GM03348 (cell line): ENCODE measurements around the gene SMIM10L2A.
"Not testable (repeated sequence)": the region's sequence is repeated elsewhere in the genome, so short reads cannot be mapped to it uniquely, and the experiment has no call there.

Source experiments
- DNase-seq: peaks from one replicate; pipeline ENCODE4 v3.0.0; 2012; ENCODE audit warnings: low spot score

The SMIM10L2A gene

DNA sequence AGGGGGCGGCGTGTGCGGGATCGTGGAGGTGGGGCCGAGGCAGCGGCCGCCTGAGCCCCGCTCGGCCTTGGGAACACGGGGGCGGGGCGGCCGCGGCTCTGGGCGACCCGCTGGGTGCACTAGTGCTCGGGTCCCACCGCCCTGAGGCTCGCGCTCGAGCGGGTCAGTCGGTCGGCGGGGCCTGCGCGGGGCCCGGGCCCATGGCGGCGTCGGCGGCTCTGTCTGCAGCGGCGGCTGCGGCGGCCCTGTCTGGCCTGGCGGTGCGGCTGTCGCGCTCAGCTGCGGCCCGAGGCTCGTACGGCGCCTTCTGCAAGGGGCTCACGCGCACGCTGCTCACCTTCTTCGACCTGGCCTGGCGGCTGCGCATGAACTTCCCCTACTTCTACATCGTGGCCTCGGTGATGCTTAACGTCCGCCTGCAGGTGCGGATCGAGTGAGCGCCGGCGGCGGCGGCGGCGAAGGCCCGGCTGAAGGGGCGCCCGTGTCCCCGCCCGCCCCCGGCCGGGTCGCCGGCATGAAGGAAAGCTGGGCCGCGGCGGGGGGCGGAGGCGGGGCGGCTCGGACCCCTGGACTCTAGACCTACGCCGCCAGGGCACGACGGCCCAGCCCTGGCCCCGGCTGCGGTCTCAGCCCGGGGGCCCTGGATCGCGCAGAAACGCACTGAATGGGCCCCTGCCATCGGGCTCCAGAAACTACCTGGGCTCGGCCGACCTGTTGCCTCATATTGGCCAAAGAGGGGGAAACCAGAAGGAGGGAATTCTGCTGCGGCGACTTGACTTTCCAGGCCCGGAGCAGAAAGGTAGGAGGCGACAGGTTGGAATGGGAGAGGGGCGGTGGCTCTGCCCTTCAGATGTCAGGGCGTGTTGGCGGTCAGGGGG is at the start of gene SMIM10L2A:
Gene SMIM10L2A (plus strand): TSS at position 13 of the 878 bp plus-strand sequence. CDS start 188 bp downstream, at position 201.
- no peak for DNase-seq

DNA sequence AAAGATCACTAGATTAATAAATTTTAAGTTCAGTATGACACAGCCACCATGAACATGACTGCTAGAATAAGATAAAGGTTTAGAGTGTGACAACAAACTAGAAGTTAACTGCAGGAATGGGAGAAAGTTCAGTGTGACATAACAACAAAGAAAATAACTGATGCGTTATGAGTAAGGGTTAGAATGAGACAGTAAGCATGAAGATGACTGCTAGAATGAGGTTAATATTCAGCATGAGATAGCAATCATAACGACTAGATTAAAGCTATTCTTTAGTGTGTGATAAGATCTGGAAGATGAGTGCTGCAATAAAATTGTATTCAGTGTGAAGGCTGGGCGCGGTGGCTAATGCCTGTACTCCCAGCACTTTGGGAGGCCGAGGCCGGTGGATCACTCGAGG is 48.4 kb upstream of the SMIM10L2A start:
- DNase-seq = no peak

DNA sequence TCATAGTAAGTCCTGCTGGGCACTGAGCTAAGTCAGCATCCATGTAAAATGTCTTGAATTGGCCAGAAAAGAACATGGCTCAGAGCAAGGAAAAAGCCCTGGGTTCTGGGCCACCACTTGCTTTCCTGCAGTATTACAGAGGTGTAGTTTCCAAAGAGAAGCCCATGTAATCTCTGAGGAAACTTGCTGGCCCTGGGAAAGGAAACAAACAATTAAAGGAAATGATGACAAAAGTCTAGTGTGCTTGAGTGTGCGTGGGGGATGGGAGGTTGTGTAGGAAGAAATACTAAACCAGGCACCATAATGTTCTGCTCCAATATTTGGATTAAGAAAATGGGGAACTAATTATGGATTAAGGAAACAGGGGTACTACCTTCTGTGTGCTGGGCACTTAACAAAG is 39.5 kb upstream of the SMIM10L2A start:
- no peak for DNase-seq

DNA sequence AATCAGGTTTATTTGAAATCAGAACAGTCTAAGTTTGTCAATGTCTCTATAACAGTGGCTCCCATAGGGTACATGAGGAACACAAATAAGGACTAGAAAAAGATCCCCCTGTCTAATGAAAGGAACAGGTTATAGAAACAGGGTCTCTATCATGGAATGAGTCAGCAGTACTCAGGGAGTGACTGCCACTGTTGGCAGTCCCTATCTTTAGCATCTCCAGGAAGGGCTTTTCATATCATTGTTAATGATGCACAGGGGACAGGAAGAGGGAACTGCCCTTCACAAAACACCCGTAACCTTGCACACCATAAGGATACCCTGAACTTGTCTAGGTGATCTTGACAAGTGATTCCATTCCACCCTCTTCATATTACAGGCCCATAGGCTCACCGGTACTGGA is 38.5 kb upstream of the SMIM10L2A start:
- DNase-seq = no peak

DNA sequence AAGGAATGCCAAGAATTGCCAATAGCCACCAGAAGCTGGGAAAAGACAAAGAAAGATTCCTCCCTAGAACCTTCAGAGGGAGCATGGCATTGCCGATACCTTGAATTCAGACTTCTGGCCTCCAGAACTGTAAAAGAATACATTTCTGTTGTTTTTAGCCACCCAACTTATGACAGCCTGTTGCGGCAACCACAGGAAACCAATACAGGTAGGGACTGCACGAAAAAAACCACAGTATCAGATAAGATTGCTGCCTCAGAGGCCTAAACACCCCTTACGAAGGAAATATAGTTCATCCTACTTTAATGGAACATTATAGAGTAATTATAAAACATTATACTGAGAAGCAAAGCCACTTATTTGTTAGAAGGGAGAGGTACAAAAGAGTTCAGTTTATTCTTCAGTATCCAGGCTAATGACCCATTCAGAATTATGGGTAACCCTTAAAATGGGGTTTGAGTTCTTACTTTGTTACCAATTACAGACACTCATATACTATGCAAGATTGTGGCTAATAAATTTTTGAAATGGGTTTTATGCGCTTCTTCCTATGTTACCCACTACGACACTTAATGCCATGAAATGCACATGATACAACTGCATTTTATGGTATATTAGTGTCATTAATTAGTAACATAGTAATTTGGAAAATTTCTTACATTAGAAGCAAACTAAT is 37.4 kb upstream of the SMIM10L2A start:
- DNase-seq = no peak

DNA sequence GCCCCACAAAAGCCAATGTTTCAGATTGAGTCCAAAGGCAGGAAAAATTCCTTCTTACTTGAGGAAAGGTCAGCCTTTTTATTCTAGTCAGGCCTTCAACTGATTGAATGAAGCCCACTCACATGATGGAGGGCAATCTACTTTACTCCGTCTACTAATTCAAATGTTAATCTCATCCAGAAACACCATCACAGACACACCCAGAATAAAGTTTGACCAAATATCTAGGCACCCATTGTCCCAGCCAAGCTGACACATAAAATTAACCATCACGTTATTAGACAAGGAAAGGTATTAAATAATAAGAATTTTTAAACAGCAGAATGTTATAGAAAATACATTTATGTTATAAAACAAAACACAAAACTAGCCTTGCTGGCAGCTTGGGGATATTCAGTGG is 32.9 kb upstream of the SMIM10L2A start:
- DNase-seq = no peak

DNA sequence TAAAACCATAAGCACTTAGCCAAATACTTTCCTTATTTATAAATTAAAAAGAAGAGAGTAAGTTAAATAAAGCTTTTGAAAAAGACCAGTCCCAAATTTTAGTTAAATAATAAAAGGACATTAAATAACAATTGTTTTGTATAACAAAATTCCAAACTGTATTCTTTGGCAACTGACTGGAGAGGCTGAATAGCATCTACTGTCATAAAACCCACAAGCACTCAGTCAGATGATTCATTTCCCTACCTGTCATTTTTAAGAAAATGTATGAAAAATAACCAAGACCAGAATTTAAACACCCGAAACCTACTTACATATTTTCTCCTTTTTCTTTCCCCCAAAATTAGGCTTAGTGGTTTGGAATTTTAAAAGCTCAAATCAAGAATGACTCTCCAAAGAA is 32.5 kb upstream of the SMIM10L2A start:
- no peak for DNase-seq

DNA sequence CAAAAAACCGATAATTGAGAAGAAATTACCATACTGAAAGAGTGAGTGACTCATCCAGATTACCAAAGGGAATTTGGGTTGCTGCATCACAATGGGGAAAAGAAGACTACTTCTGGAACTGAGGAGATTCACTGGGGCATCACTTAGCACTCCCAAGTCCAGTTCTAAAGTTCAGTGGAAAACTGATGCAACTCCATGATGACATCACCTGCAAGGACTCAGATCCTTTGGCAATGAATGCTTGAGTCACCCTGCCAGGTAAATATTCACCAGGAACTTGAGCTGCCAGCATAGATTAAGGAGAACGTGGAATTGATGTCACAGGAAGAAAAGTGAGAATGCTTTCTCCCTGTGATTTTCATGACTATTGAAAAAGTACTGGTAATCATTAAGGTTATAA is 32.0 kb upstream of the SMIM10L2A start:
- no peak for DNase-seq

DNA sequence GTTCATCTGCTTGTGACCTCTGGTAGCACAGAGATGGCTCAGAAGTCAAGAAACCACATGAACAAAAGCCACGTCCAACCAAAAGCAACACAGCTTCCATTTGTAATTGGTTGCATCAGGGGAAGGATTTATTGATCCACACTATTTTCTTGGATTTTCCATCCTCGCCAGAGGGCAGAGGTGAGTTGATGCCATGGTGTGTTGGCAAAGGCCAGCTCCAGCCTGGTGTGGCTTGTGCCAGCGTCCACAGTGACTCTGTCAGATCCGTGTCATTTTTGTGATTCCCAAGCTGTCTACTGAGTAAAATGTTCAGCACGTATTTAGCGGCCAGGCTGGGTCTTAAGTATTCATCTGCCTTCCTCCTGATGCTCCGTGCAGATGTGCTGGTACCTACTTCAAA is 30.0 kb upstream of the SMIM10L2A start:
- no peak for DNase-seq

DNA sequence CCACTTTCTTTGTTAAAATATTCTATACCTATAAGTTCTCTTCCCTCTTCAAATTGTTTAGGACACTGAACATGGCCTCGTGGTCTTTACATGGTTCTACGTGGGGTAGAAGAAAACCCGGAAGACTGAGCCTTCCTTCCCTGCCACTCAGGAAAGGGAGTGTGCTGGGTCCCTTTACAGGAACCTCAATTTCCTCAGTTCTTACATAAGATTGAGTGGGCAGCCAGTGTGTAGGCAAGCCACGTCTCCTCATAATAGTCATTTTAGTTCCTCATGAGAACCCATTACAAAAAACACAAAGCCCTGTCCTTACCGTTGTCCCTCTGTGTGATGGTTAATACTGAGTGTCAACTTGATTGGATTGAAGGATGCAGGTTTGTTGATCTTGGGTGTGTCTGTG is 28.7 kb upstream of the SMIM10L2A start:
- DNase-seq = no peak

DNA sequence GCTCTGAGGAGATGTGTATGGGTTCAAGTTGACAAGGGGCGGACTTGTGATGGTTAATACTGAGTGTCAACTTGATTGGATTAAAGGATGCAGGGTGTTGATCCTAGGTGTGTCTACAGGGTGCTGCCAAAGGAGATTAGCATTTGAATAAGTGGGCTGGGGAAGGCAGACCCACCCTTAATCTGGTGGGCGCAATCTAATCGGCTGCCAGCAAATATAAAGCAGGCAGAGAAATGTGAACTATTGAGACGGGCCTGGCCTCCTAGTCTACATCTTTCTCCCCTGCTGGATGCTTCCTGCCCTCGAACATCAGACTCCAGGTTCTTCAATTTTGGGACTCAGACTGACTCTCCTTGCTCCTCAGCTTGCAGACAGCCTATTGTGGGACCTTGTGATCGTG is 26.7 kb upstream of the SMIM10L2A start:
- DNase-seq = no peak

DNA sequence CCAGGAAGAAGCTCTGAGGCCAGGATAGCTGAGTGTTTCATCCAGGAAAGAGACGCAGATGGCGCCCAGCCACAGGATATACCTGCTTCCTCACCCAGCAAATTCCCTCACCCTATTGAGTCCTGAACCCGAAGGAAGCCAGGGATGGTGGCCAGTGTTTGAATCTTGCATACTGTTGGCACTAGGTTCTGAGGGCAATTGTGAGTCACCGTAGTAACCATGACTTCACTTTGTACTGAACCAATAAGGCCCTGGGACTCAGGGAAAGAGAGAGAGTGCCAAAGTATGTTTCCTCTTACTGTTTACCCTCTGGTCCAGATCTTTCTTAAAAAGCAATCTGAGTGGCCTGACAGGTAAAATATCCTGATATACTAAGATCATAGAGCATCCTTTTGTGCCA is 25.6 kb upstream of the SMIM10L2A start:
- no peak for DNase-seq

DNA sequence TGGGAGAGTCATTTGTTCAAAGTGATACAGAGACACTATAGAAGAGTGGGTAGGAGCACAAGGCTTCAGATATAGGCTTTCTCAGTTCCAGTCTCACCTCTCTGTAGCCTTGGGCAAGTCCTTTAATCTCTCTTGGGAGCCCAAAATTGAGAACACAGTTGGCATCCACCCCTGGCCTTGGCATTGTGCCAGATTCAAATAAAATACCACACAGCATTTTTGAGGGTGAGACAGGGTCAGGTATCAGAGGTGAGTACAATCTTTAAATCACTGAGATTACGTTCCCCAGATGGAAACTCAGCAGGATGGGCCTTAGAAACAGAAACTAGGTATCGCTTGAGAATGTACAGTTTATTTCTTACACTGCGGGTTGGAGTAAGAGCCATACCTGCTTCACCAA is 25.2 kb upstream of the SMIM10L2A start:
- no peak for DNase-seq

DNA sequence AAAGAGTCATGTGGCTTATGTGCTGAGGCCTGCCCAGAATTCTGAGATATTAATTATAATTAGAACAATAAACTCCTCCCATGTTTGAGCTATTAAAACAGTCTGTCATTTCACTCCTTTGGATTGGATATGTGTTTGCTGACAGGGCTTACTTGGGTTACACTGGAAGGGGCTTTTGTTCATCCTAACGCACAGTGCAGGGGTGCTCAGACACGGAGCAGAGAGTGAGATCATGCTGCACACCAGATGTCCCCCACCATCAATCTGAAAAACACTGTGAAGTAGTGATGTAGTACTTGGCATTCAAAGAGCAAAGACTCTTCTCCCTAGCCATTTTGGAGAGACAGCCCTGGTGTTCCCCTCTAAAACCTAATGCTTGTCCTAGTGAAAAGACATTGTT is 24.1 kb upstream of the SMIM10L2A start:
- no peak for DNase-seq

DNA sequence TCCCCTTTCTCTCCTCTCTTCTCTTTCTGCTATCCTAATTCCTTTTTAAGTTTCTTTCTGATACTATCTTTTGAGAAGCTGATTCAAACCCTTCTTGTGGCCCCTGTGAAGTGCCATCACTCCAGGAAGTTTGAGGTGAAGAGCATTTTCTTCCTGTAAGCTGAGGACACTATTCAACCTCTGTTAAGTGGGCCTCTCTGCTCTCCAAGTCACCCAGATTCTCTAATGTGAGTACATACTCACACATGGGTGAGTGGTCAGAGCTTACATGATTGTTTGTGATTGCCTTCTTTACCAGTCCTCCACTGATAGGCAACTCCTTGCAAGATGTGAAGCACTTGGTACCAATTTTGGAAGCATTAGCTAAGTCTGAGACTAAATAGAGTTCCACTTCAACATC is 18.4 kb upstream of the SMIM10L2A start:
- no peak for DNase-seq

DNA sequence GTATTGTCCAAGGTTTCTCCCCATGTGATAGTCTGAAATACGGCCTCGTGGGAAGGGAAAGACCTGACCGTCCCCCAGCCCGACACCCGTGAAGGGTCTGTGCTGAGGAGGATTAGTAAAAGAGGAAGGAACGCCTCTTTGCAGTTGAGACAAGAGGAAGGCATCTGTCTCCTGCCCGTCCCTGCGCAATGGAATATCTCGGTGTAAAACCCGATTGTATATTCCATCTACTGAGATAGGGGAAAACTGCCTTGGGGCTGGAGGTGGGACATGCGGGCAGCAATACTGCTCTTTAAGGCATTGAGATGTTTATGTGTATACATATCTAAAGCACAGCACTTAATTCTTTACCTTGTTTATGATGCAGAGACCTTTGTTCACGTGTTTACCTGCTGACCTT is 15.3 kb upstream of the SMIM10L2A start:
- not testable (repeated sequence) for DNase-seq

DNA sequence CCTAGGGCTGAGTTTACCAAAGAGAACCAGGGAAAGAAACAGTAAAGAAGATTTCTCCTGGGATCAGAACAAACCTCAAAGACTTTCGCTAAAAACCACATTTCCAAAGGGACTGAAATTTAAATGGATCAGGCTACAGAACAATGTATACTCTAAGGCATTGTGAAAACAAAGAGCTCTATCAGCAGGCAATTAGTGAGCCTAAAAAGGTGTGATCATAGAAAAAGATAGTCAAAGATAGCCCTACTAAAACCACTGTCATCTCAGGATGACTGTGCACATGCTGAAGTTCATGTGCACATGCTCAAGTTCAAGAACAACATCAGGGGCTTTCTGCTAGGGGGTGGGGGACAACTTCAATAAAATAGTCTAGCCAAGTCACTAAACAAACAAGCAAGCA is 12.9 kb upstream of the SMIM10L2A start:
- DNase-seq = no peak

DNA sequence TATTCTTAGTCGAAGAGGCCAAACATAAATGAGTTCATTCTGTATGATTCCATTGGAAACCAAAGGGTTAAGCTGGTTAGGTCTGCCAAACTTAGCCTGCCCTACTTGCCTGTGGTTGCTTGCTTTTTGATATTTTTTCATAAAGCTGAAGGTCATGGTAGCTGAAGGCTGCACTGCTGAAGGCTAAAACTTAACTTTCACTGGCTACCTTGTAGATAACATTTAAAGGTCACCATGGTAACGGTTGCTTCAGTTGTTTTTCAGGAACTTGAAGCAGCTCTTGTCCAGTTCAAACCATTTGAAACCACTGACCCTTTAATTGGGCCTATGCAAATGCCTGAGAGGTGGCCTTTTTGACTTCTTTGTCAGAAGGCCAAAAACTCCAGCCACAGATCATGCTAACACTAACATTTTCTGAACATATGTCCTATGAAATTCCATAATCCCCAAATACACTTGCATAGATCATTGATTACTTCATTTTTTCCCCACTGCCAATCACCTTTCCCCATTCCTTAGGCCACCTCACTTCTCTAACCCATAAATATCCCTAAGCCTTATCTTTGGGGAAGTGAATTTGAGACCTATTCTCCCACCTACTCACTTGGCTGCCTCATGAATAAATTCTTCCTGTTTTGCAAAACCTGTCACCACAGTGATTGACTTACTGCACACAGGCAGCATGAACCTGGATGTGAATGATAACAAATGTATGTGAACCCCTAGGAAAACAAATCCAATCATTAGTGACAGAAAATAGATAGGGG is 10.7 kb upstream of the SMIM10L2A start:
- no peak for DNase-seq

DNA sequence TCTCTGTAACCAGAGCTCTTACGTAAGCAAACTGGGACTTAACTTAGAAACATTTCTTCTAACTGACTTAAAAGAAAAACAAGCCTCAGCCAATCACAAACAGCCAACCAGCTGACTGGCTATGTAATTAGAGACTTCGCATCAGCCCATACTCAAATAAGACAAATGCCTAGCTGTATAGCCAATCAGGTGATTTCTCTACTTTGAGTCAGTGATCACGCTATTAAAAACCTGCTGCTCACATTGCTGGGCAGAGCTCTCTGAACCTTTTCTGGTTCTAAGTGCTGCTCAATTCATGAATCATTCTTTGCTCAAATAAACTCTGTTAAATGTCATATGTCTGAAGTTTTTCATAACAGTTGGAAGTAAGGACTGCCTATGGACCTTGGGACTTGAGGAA is 9.9 kb upstream of the SMIM10L2A start:
- no peak for DNase-seq

DNA sequence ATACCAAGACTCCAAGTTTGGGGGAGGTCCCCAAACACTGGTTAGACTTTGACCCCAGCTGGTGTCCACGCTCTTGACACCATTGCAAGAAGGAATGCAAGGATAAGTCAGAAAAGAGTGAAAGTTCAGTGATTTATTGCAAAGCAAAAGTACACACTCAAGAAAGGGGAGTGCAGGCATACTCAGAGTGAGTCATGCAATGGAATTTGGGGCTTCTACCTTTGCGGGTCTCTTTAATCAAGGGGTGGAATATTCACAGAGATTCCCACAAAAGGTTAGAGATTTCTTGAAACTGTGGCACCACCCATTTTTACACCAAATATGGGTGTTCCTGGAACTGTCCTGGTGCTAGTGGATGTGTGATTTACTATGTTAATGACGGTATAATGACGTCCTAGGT is 5.2 kb upstream of the SMIM10L2A start:
- DNase-seq = no peak

DNA sequence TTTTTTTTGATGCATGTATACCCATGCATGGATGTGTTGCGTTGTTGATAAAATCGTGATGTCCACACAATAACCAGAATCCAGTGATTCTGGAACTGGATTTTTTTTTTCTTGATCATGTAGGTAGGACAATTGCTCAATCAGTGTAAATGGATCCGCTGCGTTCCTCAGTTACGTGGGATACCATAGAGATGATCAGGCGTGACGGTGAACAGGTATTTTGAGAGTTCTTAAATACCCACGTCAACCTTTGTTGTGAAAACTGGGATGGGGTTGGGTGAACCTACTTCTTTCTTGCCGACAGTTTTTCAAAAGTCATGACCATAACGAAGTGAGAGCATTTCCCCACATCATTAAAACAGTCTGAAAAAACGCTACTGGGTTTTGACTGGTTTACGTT is 913 bp upstream of the SMIM10L2A start:
- no peak for DNase-seq

DNA sequence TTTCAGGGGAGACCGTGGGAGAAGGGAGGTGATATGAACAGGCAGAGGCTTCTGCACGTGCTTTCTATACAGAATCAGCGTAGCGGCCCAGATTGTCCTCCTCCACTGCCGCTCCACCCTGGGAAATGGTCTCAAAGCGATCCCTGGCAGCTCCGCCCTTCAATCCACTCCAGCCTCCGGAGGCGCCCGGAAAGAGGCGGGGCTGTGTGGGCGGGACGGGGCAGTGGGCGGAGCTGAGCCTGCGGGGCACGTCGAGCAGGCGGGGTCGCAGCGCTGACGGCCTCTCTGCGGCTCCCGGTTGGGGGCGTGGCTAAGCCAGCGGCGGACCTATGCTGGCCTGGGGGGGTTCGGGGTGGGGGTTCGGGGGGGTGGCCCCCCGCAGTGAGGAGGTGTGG is 210 bp upstream of the SMIM10L2A start:
- DNase-seq = peak; percentile 78

DNA sequence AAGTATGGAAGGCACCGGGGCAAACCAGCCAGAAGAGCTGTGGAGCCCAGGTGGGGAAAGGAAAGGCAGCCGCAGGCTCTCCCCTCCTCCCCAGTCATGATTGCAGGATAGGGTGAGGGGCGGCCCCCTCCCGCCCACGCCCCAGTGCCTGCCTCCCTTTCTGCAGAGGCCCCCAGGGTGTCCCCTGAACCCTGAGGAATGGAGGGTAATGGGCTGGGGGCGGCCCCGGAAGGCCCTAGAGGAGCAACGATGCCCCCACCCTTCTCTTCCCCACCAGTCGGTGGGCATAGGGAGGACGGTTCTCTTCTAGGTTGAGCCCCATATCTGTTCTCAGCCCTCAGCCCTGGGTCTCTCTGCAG is 1.0 kb downstream of the SMIM10L2A start:
- DNase-seq = not testable (repeated sequence)
